VCaP (cell line): ENCODE measurements around the gene FRS2.

Source experiments
- H3K27ac ChIP-seq: fragments of 450-650 bp; 2 replicates; pipeline ENCODE4 v1.5.1; 2017
- TF ChIP-seq, protein P1 (sequence below): fragments of 450-650 bp; conservative IDR thresholded peaks from 2 replicates; pipeline ENCODE4 v1.5.1; 2017; ENCODE audit warnings: mild to moderate bottlenecking, moderate library complexity

The FRS2 gene

GRCh38 chr12:69570000-69570516, 99.9 kb downstream of the FRS2 start:
- peak overlapping the region; percentile 23 for H3K27ac ChIP-seq
- TF ChIP-seq, protein P1, sequence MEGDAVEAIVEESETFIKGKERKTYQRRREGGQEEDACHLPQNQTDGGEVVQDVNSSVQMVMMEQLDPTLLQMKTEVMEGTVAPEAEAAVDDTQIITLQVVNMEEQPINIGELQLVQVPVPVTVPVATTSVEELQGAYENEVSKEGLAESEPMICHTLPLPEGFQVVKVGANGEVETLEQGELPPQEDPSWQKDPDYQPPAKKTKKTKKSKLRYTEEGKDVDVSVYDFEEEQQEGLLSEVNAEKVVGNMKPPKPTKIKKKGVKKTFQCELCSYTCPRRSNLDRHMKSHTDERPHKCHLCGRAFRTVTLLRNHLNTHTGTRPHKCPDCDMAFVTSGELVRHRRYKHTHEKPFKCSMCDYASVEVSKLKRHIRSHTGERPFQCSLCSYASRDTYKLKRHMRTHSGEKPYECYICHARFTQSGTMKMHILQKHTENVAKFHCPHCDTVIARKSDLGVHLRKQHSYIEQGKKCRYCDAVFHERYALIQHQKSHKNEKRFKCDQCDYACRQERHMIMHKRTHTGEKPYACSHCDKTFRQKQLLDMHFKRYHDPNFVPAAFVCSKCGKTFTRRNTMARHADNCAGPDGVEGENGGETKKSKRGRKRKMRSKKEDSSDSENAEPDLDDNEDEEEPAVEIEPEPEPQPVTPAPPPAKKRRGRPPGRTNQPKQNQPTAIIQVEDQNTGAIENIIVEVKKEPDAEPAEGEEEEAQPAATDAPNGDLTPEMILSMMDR = no peak

- peak overlapping the region; percentile 23 for H3K27ac ChIP-seq
- TF ChIP-seq, protein P1 = peak; percentile 95
These were observed 100.6 kb downstream of the FRS2 start for GRCh38 chr12:69570545-69571399.

GRCh38 chr12:69575346-69575745, 105.2 kb downstream of the FRS2 start:
- TF ChIP-seq, protein P1 = no peak
- no peak overlapping the region for H3K27ac ChIP-seq

DNA sequence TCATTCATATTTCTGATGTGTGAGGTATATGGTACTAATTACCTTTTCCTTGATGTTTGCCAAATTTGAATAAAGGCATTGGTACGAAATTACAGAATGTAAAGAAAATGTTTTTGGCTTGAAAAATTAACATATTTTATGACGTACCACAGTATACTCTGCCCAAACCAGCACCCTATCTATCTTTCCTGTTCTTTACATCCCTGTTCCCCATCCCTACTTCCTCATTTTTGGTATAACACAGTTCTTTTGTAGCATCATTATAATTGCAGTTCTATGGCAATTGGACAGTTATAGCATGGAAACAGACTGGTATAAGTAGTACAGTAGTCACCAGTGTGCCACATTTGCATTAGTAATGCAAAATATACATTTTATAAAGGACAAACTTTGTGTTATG, 108.1 kb downstream of the FRS2 start:
- TF ChIP-seq, protein P1 = no peak
- H3K27ac ChIP-seq = peak overlapping the region; percentile 8

GRCh38 chr12:69579029-69579428, 108.8 kb downstream of the FRS2 start:
- TF ChIP-seq, protein P1 = no peak
- no peak overlapping the region; the same call in 1 of the 2 replicates for H3K27ac ChIP-seq

- peak overlapping the region; percentile 68 for H3K27ac ChIP-seq
- TF ChIP-seq, protein P1 = no peak
These were observed 109.9 kb downstream of the FRS2 start for GRCh38 chr12:69580074-69580473.

DNA sequence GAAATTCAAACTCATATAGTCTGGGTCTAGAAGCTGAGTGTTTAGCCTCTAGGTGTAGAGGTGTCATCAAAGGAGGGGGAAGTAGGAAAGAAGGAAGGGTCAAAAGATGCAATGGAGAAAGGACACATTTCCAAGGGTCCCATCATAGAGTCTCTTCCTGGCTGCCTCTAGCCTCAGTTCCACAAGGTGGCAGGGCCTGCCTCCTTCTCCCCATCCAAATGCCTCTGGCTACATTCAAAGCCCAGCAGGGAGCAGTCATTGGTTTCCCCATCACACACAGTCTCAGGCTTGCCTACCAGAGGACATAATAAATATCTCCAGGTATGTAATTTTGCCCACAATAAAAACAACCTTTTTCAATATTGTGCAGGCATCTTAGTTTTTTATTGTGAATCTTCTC, 113.0 kb downstream of the FRS2 start:
- H3K27ac ChIP-seq = no peak overlapping the region
- TF ChIP-seq, protein P1 = no peak
